GM12878 (cell line): ENCODE results near the gene ZBED4. TPM values are rescaled to one million over a fixed set of nuclear protein-coding genes. Genes with fewer than 3 reads are reported as not detected.

Source experiments
- BMI1 ChIP-seq: fragments of 450-650 bp; IDR thresholded peaks from 2 replicates; pipeline ENCODE4 v1.6.1; 2016; ENCODE audit warnings: mild to moderate bottlenecking, moderate library complexity, borderline replicate concordance
- CBX5 ChIP-seq: sonication (generic); IDR thresholded peaks from 2 replicates; pipeline ENCODE4 v1.6.1; 2016; ENCODE audit warnings: low read depth, moderate library complexity, mild to moderate bottlenecking, inconsistent platforms
- CREB1 ChIP-seq: IDR thresholded peaks from 2 replicates; pipeline ENCODE4 v1.6.1; 2012; ENCODE audit warnings: low read depth, mild to moderate bottlenecking, inconsistent platforms
- ETV6 ChIP-seq, 2 experiments: fragments of 450-650 bp in 1 of 2; IDR thresholded peaks in 1 of 2; conservative IDR thresholded peaks in 1 of 2; 2 replicates each; pipeline ENCODE4 v1.6.1; 2014; ENCODE audit warnings: antibody characterized with exemption in 1 of 2, borderline replicate concordance in 1 of 2, low read depth in 1 of 2, mild to moderate bottlenecking in 1 of 2, moderate library complexity in 1 of 2
- GABPA ChIP-seq: IDR thresholded peaks from 2 replicates; pipeline ENCODE4 v1.6.1; 2014; ENCODE audit warnings: antibody characterized with exemption, low read depth, mild to moderate bottlenecking, inconsistent platforms
- GATAD2B ChIP-seq: fragments of 450-650 bp; conservative IDR thresholded peaks from 2 replicates; pipeline ENCODE4 v1.6.1; 2017; ENCODE audit warnings: low read depth, mild to moderate bottlenecking, moderate library complexity
- HDAC2 ChIP-seq: fragments of 200-600 bp; sonication (generic); IDR thresholded peaks from 2 replicates; pipeline ENCODE4 v1.6.1; 2017
- HDGF ChIP-seq: fragments of 450-650 bp; IDR thresholded peaks from 2 replicates; pipeline ENCODE4 v1.6.1; 2016; ENCODE audit warnings: antibody characterized with exemption
- KLF5 ChIP-seq: fragments of 450-650 bp; IDR thresholded peaks from 2 replicates; pipeline ENCODE4 v1.6.1; 2014; ENCODE audit warnings: mild to moderate bottlenecking; ENCODE audit not compliant: partially characterized antibody
- NR2C2 ChIP-seq: IDR thresholded peaks from 2 replicates; pipeline ENCODE4 v1.6.1; 2011; ENCODE audit warnings: borderline replicate concordance, low read depth; ENCODE audit not compliant: control insufficient read depth, insufficient read length
- POLR2AphosphoS2 ChIP-seq: IDR thresholded peaks from 2 replicates; pipeline ENCODE4 v1.6.1; 2011; ENCODE audit warnings: low read depth, mild to moderate bottlenecking, low read length, improper control_type of control experiment, moderate library complexity
- RCOR1 ChIP-seq: conservative IDR thresholded peaks from 2 replicates; pipeline ENCODE4 v1.6.1; 2012; ENCODE audit warnings: low read depth, low read length, improper control_type of control experiment
- RELA ChIP-seq: fragments of 450-650 bp; IDR thresholded peaks from 2 replicates; pipeline ENCODE4 v1.8.0; 2014; ENCODE audit warnings: borderline replicate concordance; ENCODE audit not compliant: partially characterized antibody
- SUZ12 ChIP-seq: fragments of 200-600 bp; sonication (generic); IDR thresholded peaks from one replicate; pipeline ENCODE4 v1.6.1; 2018; ENCODE audit warnings: antibody characterized with exemption, mild to moderate bottlenecking; ENCODE audit not compliant: unreplicated experiment
- TCF7 ChIP-seq: IDR thresholded peaks from 2 replicates; pipeline ENCODE4 v1.6.1; 2014; ENCODE audit warnings: antibody characterized with exemption, borderline replicate concordance
- ZNF24 ChIP-seq: fragments of 450-650 bp; IDR thresholded peaks from 2 replicates; pipeline ENCODE4 v1.6.1; 2017; ENCODE audit warnings: antibody characterized with exemption, mild to moderate bottlenecking
- polyA plus RNA-seq, 11 experiments: library from polyadenylated mRNA; depleted of rRNA in 4 of 11; unstranded in 6 of 11; stranded (reverse) in 5 of 11; fragments of >200 nt; fragmentation: Nextera tagmentation in 4 of 11; fragmentation: Illumina TruSeq in 1 of 11; extraction: Ambion mirVana in 4 of 11; extraction: Trizol in 1 of 11; gene quantifications; 1 replicate in 1 of 11; 2 replicates in 10 of 11; pipeline versions ENCODE4 v1.2.1 to v1.2.3, GENCODE V29; 2011 to 2016; ENCODE audit warnings: inconsistent platforms in 2 of 11, missing spikeins in 2 of 11, low read depth in 1 of 11
- total RNA-seq, 4 experiments: library from RNA; depleted of rRNA in 3 of 4; stranded (reverse); fragments of >200 nt in 3 of 4; fragmentation: Illumina TruSeq in 1 of 4; extraction: Trizol in 1 of 4; gene quantifications; 2 replicates each; pipeline versions ENCODE4 v1.2.1 to v1.2.3, GENCODE V29; 2013 to 2021
- TF ChIP-seq, protein P1 (sequence below): IDR thresholded peaks from 2 replicates; pipeline ENCODE4 v1.6.1; 2012; ENCODE audit warnings: low read depth, low read length, improper control_type of control experiment
- TF ChIP-seq, protein P2 (sequence below): IDR thresholded peaks from 2 replicates; pipeline ENCODE4 v1.6.1; 2012; ENCODE audit warnings: low read depth, low read length, improper control_type of control experiment
- TF ChIP-seq, protein P3 (sequence below): fragments of 450-650 bp; formaldehyde crosslinking; IDR thresholded peaks from 2 replicates; pipeline ENCODE4 v1.5.0; 2022; ENCODE audit warnings: mild to moderate bottlenecking, missing genetic modification characterization
- TF ChIP-seq, protein P4 (sequence below): IDR thresholded peaks from 2 replicates; pipeline ENCODE4 v1.6.1; 2011; ENCODE audit warnings: borderline replicate concordance, low read depth, mild to moderate bottlenecking, moderate library complexity, low read length; ENCODE audit not compliant: insufficient read depth, poor library complexity, severe bottlenecking
- TF ChIP-seq, protein P5 (sequence below): fragments of 450-650 bp; IDR thresholded peaks from 2 replicates; pipeline ENCODE4 v1.6.1; 2014; ENCODE audit warnings: mild to moderate bottlenecking

ZBED4 gene
- total and polyA plus RNA-seq, 10 of the 15 experiments (the other 5 are each of a cell fraction or from before 2014, with no cell fraction given) = 2.3 to 21.6 (median 12.8) TPM

GRCh38 chr22:49936018-49936972 lies 82.7 kb downstream of the ZBED4 start (continued):
- TF ChIP-seq GABPA (no peak), HDGF (no peak), NR2C2 (no peak), BMI1 (no peak), ETV6 (conservative IDR thresholded peaks at IDR 0.05 in 1 of 2, IDR thresholded peaks at IDR 0.05 in 1 of 2; ENCODE audit: borderline replicate concordance in 1 of 2, low read depth in 1 of 2) (no peak), CBX5 (no peak; the same call in 1 of the 2 replicates), TCF7 (no peak), KLF5 (no peak), RELA (peak; percentile 91), GATAD2B (peak; percentile 58), SUZ12 (no peak), ZNF24 (peak; percentile 56; the same call in 1 of the 2 replicates), CREB1 (peak; percentile 78), POLR2AphosphoS2 (peak; percentile 47; the same call in 1 of the 2 replicates), HDAC2 (no peak), RCOR1 (no peak)
- TF ChIP-seq, protein P1, sequence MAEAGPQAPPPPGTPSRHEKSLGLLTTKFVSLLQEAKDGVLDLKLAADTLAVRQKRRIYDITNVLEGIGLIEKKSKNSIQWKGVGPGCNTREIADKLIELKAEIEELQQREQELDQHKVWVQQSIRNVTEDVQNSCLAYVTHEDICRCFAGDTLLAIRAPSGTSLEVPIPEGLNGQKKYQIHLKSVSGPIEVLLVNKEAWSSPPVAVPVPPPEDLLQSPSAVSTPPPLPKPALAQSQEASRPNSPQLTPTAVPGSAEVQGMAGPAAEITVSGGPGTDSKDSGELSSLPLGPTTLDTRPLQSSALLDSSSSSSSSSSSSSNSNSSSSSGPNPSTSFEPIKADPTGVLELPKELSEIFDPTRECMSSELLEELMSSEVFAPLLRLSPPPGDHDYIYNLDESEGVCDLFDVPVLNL = no peak
- TF ChIP-seq, protein P2, sequence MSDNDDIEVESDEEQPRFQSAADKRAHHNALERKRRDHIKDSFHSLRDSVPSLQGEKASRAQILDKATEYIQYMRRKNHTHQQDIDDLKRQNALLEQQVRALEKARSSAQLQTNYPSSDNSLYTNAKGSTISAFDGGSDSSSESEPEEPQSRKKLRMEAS = no peak
- TF ChIP-seq, protein P3, sequence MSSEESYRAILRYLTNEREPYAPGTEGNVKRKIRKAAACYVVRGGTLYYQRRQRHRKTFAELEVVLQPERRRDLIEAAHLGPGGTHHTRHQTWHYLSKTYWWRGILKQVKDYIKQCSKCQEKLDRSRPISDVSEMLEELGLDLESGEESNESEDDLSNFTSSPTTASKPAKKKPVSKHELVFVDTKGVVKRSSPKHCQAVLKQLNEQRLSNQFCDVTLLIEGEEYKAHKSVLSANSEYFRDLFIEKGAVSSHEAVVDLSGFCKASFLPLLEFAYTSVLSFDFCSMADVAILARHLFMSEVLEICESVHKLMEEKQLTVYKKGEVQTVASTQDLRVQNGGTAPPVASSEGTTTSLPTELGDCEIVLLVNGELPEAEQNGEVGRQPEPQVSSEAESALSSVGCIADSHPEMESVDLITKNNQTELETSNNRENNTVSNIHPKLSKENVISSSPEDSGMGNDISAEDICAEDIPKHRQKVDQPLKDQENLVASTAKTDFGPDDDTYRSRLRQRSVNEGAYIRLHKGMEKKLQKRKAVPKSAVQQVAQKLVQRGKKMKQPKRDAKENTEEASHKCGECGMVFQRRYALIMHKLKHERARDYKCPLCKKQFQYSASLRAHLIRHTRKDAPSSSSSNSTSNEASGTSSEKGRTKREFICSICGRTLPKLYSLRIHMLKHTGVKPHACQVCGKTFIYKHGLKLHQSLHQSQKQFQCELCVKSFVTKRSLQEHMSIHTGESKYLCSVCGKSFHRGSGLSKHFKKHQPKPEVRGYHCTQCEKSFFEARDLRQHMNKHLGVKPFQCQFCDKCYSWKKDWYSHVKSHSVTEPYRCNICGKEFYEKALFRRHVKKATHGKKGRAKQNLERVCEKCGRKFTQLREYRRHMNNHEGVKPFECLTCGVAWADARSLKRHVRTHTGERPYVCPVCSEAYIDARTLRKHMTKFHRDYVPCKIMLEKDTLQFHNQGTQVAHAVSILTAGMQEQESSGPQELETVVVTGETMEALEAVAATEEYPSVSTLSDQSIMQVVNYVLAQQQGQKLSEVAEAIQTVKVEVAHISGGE (CRISPR knock-in tag) = no peak
- TF ChIP-seq, protein P4, sequence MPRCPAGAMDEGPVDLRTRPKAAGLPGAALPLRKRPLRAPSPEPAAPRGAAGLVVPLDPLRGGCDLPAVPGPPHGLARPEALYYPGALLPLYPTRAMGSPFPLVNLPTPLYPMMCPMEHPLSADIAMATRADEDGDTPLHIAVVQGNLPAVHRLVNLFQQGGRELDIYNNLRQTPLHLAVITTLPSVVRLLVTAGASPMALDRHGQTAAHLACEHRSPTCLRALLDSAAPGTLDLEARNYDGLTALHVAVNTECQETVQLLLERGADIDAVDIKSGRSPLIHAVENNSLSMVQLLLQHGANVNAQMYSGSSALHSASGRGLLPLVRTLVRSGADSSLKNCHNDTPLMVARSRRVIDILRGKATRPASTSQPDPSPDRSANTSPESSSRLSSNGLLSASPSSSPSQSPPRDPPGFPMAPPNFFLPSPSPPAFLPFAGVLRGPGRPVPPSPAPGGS = peak; percentile 71
- TF ChIP-seq, protein P5, sequence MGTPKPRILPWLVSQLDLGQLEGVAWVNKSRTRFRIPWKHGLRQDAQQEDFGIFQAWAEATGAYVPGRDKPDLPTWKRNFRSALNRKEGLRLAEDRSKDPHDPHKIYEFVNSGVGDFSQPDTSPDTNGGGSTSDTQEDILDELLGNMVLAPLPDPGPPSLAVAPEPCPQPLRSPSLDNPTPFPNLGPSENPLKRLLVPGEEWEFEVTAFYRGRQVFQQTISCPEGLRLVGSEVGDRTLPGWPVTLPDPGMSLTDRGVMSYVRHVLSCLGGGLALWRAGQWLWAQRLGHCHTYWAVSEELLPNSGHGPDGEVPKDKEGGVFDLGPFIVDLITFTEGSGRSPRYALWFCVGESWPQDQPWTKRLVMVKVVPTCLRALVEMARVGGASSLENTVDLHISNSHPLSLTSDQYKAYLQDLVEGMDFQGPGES = no peak
